H1 (cell line): ENCODE measurements around the gene CD300C.

ENCODE experiments used
- ATF2 ChIP-seq: IDR thresholded peaks from 2 replicates; pipeline ENCODE4 v1.6.1; 2012; ENCODE audit warnings: low read length, inconsistent platforms
- CHD2 ChIP-seq: IDR thresholded peaks from 2 replicates; pipeline ENCODE4 v1.6.1; 2012; ENCODE audit warnings: low read length, improper control_type of control experiment
- CREB1 ChIP-seq: IDR thresholded peaks from 2 replicates; pipeline ENCODE4 v1.6.1; 2012; ENCODE audit warnings: inconsistent platforms
- CTCF ChIP-seq, 3 experiments: IDR thresholded peaks; 1 replicate in 2 of 3; 2 replicates in 1 of 3; pipeline versions ENCODE4 v1.5.1 to v1.6.1; 2011; ENCODE audit warnings: low read length in 3 of 3, mild to moderate bottlenecking in 3 of 3, inconsistent platforms in 2 of 3, low read depth in 1 of 3, moderate library complexity in 1 of 3; ENCODE audit not compliant: insufficient read depth in 1 of 3; ENCODE audit errors: control extremely low read depth in 1 of 3
- FOSL1 ChIP-seq: IDR thresholded peaks from 2 replicates; pipeline ENCODE4 v1.6.1; 2011; ENCODE audit warnings: mild to moderate bottlenecking, low read depth, low read length, moderate library complexity; ENCODE audit not compliant: insufficient read depth
- JUN ChIP-seq: IDR thresholded peaks from 2 replicates; pipeline ENCODE4 v1.6.1; 2011; ENCODE audit warnings: low read depth, mild to moderate bottlenecking, improper control_type of control experiment, low read length
- MAX ChIP-seq: IDR thresholded peaks from 2 replicates; pipeline ENCODE4 v1.6.1; 2012; ENCODE audit warnings: inconsistent platforms
- POLR2A ChIP-seq, 2 experiments: IDR thresholded peaks; 1 replicate in 1 of 2; 2 replicates in 1 of 2; pipeline ENCODE4 v1.6.1; 2011; ENCODE audit warnings: low read depth in 2 of 2, low read length in 2 of 2, mild to moderate bottlenecking in 2 of 2; ENCODE audit errors: control extremely low read depth in 1 of 2
- RBBP5 ChIP-seq: IDR thresholded peaks from 2 replicates; pipeline ENCODE4 v1.7.1; 2012; ENCODE audit warnings: low read depth, mild to moderate bottlenecking, inconsistent platforms, low read length, moderate library complexity, borderline replicate concordance
- SRF ChIP-seq: IDR thresholded peaks from 2 replicates; pipeline ENCODE4 v1.6.1; 2011; ENCODE audit warnings: mild to moderate bottlenecking, low read depth, low read length, moderate library complexity
- TEAD4 ChIP-seq: IDR thresholded peaks from 2 replicates; pipeline ENCODE4 v1.6.1; 2012; ENCODE audit warnings: low read depth, low read length, inconsistent platforms, mixed read lengths
- YY1 ChIP-seq: IDR thresholded peaks from 2 replicates; pipeline ENCODE4 v1.6.1; 2011; ENCODE audit warnings: low read depth, mild to moderate bottlenecking, low read length
- ZNF274 ChIP-seq: IDR thresholded peaks from 2 replicates; pipeline ENCODE4 v1.7.0; 2012; ENCODE audit warnings: low read length, borderline replicate concordance; ENCODE audit errors: extremely low read depth

- TF ChIP-seq CREB1 (no peak), JUN (no peak), SRF (no peak), CTCF (IDR thresholded peaks at IDR 0.05; ENCODE audit: control extremely low read depth in 1 of 3, insufficient read depth in 1 of 3, low read depth in 1 of 3, low read length in 3 of 3) (no peak), MAX (no peak), ZNF274 (no peak), POLR2A (IDR thresholded peaks at IDR 0.05; ENCODE audit: control extremely low read depth in 1 of 2, low read depth in 2 of 2, low read length in 2 of 2) (no peak), TEAD4 (no peak), RBBP5 (no peak), CHD2 (no peak), FOSL1 (no peak), ATF2 (no peak), YY1 (no peak)
These were observed 20.5 kb downstream of the CD300C start for GRCh38 chr17:74525465-74525725.
